ENCODE measurements around the gene SBF2. TPM values are rescaled to one million over a fixed set of nuclear protein-coding genes. Genes with fewer than 3 reads are reported as not detected.
"Not testable (repeated sequence)": the region's sequence is repeated elsewhere in the genome, so short reads cannot be mapped to it uniquely, and the experiment has no call there.

SBF2 gene
- total RNA-seq, 3 donors from 2014 or later, result 74.8 to 91.9 (median 88.2) TPM

GRCh38 chr11:10091314-10092045 is 202.5 kb downstream of the SBF2 start:
- TF ChIP-seq POLR2A (IDR thresholded peaks at IDR 0.05) (no peak), POLR2AphosphoS5 (IDR thresholded peaks at IDR 0.05) (no peak), CTCF (IDR thresholded peaks at IDR 0.05) (no peak)
- intact Hi-C loops (cut with DNase I; ENCODE audit: low total_unique reads), result no loop called here
- H3K4me1 ChIP-seq, result no peaks in the 10 kb centered on the region

GRCh38 chr11:10087923-10088225 is 206.1 kb downstream of the SBF2 start:
- not testable (repeated sequence) for H3K27ac ChIP-seq

More at GRCh38 chr11:10091314-10092045, 202.5 kb downstream of the SBF2 start:
- Histone ChIP-seq H3K27me3 (no peaks in the 10 kb centered on the region), H3K27ac (no peak overlapping the region), H3K36me3 (no peaks in the 10 kb centered on the region), H3K9me3 (no peaks in the 10 kb centered on the region), H3K4me3 (no peak overlapping the region)
- DNase-seq (ENCODE audit: low spot score in 2 of 2), result no peak

GRCh38 chr11:10087186-10087922 is 206.7 kb downstream of the SBF2 start:
- no peak overlapping the region for H3K27ac ChIP-seq
- no peaks in the 10 kb centered on the region for H3K36me3 ChIP-seq
- TF ChIP-seq POLR2AphosphoS5 (IDR thresholded peaks at IDR 0.05) (no peak), POLR2A (IDR thresholded peaks at IDR 0.05) (no peak), CTCF (IDR thresholded peaks at IDR 0.05) (no peak)
- intact Hi-C loops (cut with DNase I; ENCODE audit: low total_unique reads), result no loop called here
- no peaks in the 10 kb centered on the region for H3K27me3 ChIP-seq
- H3K9me3 ChIP-seq, result peaks cover 6 to 18% of the 10 kb centered on the region in 2 donors
- no peak for DNase-seq (ENCODE audit: low spot score in 2 of 2)
- no peaks in the 10 kb centered on the region for H3K4me1 ChIP-seq
- no peak overlapping the region for H3K4me3 ChIP-seq

More at GRCh38 chr11:10087923-10088225, 206.1 kb downstream of the SBF2 start:
- H3K27me3 ChIP-seq; intact Hi-C loops (cut with DNase I; ENCODE audit: low total_unique reads); H3K36me3 ChIP-seq; H3K4me3 ChIP-seq; DNase-seq (ENCODE audit: low spot score in 2 of 2); H3K4me1 ChIP-seq: not testable (repeated sequence)
- peaks cover 6 to 16% of the 10 kb centered on the region in 2 donors for H3K9me3 ChIP-seq

GRCh38 chr11:10080138-10080537 is 213.9 kb downstream of the SBF2 start:
- Histone ChIP-seq H3K36me3 (no peaks in the 10 kb centered on the region), H3K4me3 (no peak overlapping the region), H3K27ac (no peak overlapping the region), H3K9me3 (peaks cover 14 to 62% of the 10 kb centered on the region in 2 donors), H3K4me1 (no peaks in the 10 kb centered on the region), H3K27me3 (no peaks in the 10 kb centered on the region)
- no peak for TF ChIP-seq CTCF (IDR thresholded peaks at IDR 0.05)
- TF ChIP-seq POLR2A (IDR thresholded peaks at IDR 0.05), result no peak
- TF ChIP-seq POLR2AphosphoS5 (IDR thresholded peaks at IDR 0.05), result no peak
- intact Hi-C loops (cut with DNase I; ENCODE audit: low total_unique reads), result no loop called here
- no peak for DNase-seq (ENCODE audit: low spot score in 2 of 2)

- intact Hi-C loops (cut with DNase I; ENCODE audit: low total_unique reads), result no loop called here
- Histone ChIP-seq H3K9me3 (peaks cover 8 to 37% of the 10 kb centered on the region in 2 donors), H3K36me3 (no peaks in the 10 kb centered on the region), H3K4me1 (no peaks in the 10 kb centered on the region), H3K27me3 (no peaks in the 10 kb centered on the region), H3K4me3 (no peak overlapping the region), H3K27ac (no peak overlapping the region)
- TF ChIP-seq POLR2AphosphoS5 (IDR thresholded peaks at IDR 0.05) (no peak), POLR2A (IDR thresholded peaks at IDR 0.05) (no peak), CTCF (IDR thresholded peaks at IDR 0.05) (peak in 2 of 3 donors; percentile 11 to 20)
- DNase-seq (ENCODE audit: low spot score in 2 of 2), result no peak
Measured at GRCh38 chr11:10076458-10077141, 217.4 kb downstream of the SBF2 start.
